ENCODE measurements around the gene NPL.

The NPL gene

GRCh38 chr1:182779530-182779929, 10.0 kb upstream of the NPL start:
- DNase-seq (ENCODE audit: low spot score): no peak

- DNase-seq (ENCODE audit: low spot score): peak; percentile 81
Observed at GRCh38 chr1:182781841-182782586, 7.6 kb upstream of the NPL start.

GRCh38 chr1:182782587-182782913, 7.0 kb upstream of the NPL start:
- no peak for DNase-seq (ENCODE audit: low spot score)

GRCh38 chr1:182783068-182783467, 6.5 kb upstream of the NPL start:
- DNase-seq (ENCODE audit: low spot score): no peak

GRCh38 chr1:182784556-182785171, 4.9 kb upstream of the NPL start:
- DNase-seq (ENCODE audit: low spot score): peak; percentile 59

GRCh38 chr1:182785181-182785580, 4.4 kb upstream of the NPL start:
- no peak for DNase-seq (ENCODE audit: low spot score)

- DNase-seq (ENCODE audit: low spot score): peak; percentile 76
Observed at GRCh38 chr1:182786223-182786994, 3.2 kb upstream of the NPL start.

GRCh38 chr1:182786995-182787324, 2.6 kb upstream of the NPL start:
- no peak for DNase-seq (ENCODE audit: low spot score)

- no peak for DNase-seq (ENCODE audit: low spot score)
Observed at GRCh38 chr1:182791281-182792179, 2.0 kb downstream of the NPL start.

- DNase-seq (ENCODE audit: low spot score): no peak
Observed at GRCh38 chr1:182794091-182794490, 4.5 kb downstream of the NPL start.

- no peak for DNase-seq (ENCODE audit: low spot score)
Observed at GRCh38 chr1:182794676-182795201, 5.2 kb downstream of the NPL start.

GRCh38 chr1:182795563-182796228, 6.1 kb downstream of the NPL start:
- DNase-seq (ENCODE audit: low spot score): peak; percentile 56

GRCh38 chr1:182802006-182802803, 12.6 kb downstream of the NPL start:
- DNase-seq (ENCODE audit: low spot score): peak; percentile 41

GRCh38 chr1:182803846-182804245, 14.3 kb downstream of the NPL start:
- DNase-seq (ENCODE audit: low spot score): no peak

- DNase-seq (ENCODE audit: low spot score): no peak
Observed at GRCh38 chr1:182806015-182806678, 16.6 kb downstream of the NPL start.

- no peak for DNase-seq (ENCODE audit: low spot score)
Observed at GRCh38 chr1:182807907-182808306, 18.3 kb downstream of the NPL start.

GRCh38 chr1:182809414-182809957, 19.9 kb downstream of the NPL start:
- no peak for DNase-seq (ENCODE audit: low spot score)

GRCh38 chr1:182811975-182812722, 22.6 kb downstream of the NPL start:
- no peak for DNase-seq (ENCODE audit: low spot score)

GRCh38 chr1:182816863-182817262, 27.3 kb downstream of the NPL start:
- DNase-seq (ENCODE audit: low spot score): no peak
